Stomach (tissue), 4 donors: ENCODE results near the gene ABRACL.

Experiments used
- EP300 ChIP-seq: sonication (generic); formaldehyde crosslinking; IDR thresholded peaks from one replicate; pipeline ENCODE4 v1.6.1; 2017; ENCODE audit warnings: antibody characterized with exemption
- TF ChIP-seq, protein P1 (sequence below), 7 experiments: fragments of 450-650 bp in 4 of 7; fragments of 200-600 bp in 3 of 7; sonication (generic) in 3 of 7; IDR thresholded peaks; one replicate each; pipeline ENCODE4 v1.5.1; 2016 to 2019; ENCODE audit warnings: antibody characterized with exemption in 7 of 7, control low read depth in 2 of 7, mild to moderate bottlenecking in 1 of 7

DNA sequence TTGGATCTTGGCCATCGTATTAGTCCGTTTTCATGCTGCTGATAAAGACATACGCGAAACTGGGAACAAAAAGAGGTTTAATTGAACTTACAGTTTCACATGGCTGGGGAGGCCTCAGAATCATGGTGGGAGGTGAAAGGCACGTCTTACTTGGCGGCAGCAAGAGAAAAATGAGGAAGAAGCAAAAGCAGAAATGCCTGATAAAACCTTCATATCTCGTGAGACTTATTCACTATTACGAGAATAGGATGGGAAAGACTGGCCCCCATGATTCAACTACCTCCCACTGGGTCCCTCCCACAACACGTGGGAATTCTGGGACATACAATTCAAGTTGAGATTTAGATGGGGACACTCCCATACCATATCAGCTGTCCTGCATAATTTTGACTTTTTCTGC lies 20.4 kb upstream of the ABRACL start:
- TF ChIP-seq, protein P1, sequence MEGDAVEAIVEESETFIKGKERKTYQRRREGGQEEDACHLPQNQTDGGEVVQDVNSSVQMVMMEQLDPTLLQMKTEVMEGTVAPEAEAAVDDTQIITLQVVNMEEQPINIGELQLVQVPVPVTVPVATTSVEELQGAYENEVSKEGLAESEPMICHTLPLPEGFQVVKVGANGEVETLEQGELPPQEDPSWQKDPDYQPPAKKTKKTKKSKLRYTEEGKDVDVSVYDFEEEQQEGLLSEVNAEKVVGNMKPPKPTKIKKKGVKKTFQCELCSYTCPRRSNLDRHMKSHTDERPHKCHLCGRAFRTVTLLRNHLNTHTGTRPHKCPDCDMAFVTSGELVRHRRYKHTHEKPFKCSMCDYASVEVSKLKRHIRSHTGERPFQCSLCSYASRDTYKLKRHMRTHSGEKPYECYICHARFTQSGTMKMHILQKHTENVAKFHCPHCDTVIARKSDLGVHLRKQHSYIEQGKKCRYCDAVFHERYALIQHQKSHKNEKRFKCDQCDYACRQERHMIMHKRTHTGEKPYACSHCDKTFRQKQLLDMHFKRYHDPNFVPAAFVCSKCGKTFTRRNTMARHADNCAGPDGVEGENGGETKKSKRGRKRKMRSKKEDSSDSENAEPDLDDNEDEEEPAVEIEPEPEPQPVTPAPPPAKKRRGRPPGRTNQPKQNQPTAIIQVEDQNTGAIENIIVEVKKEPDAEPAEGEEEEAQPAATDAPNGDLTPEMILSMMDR (IDR thresholded peaks at IDR 0.05): no peak
- no peak for TF ChIP-seq EP300
